ENCODE measurements around the gene CYB5A.

DNA sequence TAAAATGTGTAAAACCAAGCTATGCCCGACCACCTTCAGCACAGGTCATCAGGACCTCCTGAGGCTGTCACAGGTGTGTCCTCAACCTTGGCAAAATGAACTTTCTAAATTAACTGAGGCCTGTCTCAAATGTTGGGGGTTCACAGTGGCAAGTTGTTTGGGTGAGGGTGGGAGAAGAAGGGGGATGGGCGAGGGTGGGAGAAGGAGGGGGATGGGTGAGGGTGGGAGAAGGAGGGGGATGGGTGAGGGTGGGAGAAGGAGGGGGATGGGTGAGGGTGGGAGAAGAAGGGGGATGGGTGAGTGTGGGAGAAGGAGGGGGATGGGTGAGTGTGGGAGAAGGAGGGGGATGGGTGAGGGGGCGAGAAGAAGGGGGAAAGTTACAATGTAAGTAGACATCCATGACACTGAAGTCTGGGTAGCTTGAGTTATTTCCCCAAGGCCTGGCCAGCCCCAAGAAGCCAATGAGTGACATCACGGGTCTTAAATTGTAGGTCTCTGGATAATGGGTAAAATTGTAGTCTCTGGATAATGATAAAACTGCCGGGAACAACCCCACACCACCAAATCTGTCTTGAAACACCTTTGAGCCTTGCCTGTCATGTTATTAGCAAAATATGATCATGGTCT is 87.1 kb downstream of the CYB5A start:
- TF ChIP-seq, protein P1, sequence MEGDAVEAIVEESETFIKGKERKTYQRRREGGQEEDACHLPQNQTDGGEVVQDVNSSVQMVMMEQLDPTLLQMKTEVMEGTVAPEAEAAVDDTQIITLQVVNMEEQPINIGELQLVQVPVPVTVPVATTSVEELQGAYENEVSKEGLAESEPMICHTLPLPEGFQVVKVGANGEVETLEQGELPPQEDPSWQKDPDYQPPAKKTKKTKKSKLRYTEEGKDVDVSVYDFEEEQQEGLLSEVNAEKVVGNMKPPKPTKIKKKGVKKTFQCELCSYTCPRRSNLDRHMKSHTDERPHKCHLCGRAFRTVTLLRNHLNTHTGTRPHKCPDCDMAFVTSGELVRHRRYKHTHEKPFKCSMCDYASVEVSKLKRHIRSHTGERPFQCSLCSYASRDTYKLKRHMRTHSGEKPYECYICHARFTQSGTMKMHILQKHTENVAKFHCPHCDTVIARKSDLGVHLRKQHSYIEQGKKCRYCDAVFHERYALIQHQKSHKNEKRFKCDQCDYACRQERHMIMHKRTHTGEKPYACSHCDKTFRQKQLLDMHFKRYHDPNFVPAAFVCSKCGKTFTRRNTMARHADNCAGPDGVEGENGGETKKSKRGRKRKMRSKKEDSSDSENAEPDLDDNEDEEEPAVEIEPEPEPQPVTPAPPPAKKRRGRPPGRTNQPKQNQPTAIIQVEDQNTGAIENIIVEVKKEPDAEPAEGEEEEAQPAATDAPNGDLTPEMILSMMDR (IDR thresholded peaks at IDR 0.05; ENCODE audit: control extremely low read depth in 1 of 3, insufficient read depth in 1 of 3, low read depth in 1 of 3, low read length in 3 of 3): no peak
- TF ChIP-seq JUN (IDR thresholded peaks at IDR 0.05; ENCODE audit: low read depth, low read length): no peak
- TF ChIP-seq SP4 (IDR thresholded peaks at IDR 0.05; ENCODE audit: low read length): no peak
- TF ChIP-seq POLR2A (IDR thresholded peaks at IDR 0.05; ENCODE audit: control extremely low read depth in 1 of 2, low read depth in 2 of 2, low read length in 2 of 2): no peak
- TF ChIP-seq CBX5 (IDR thresholded peaks at IDR 0.05; ENCODE audit: low read depth, low read length): no peak
- TF ChIP-seq EZH2 (IDR thresholded peaks at IDR 0.05; ENCODE audit: low read depth, low read length, severe bottlenecking): no peak
- no peak for TF ChIP-seq SRF (IDR thresholded peaks at IDR 0.05; ENCODE audit: low read depth, low read length)
- TF ChIP-seq JUND (IDR thresholded peaks at IDR 0.05; ENCODE audit: low read length): no peak
- TF ChIP-seq NRF1 (IDR thresholded peaks at IDR 0.05; ENCODE audit: low read depth, low read length): no peak
- TF ChIP-seq HDAC6 (IDR thresholded peaks at IDR 0.05; ENCODE audit: low read depth, low read length): no peak

Data from H1 (cell line).